ENCODE data around the gene SYT12. TPM values are rescaled to one million over a fixed set of nuclear protein-coding genes. Genes with fewer than 3 reads are reported as not detected.

Gene SYT12
- total RNA-seq, 1 experiment from 2014 or later: 0.06 TPM

DNA sequence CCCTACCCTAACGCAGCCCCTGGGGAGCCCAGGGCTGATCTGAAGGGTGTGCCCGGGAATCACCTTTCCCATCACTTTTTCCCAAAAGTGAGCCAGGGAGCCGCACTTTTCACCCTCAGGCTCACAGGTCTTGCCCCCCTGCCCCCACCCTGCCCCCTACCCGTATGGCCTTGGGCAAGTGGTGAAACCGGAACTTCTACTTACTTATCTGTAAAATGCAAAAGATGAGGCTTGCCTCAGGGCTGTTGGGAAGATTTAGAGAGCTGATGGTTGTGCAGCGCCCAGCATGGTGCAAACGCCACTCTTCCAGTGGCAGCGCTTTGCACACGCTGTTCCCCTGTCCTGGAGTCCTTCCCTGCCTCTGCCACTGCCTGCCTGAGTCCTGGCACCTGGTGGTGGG, 8.0 kb downstream of the SYT12 start:
- Histone ChIP-seq H3K27ac (no peak overlapping the region), H3K9me3 (replicated peaks) (no peaks in the 10 kb centered on the region), H3K36me3 (no peaks in the 10 kb centered on the region), H3K4me3 (no peak overlapping the region), H3K27me3 (peaks cover 9% of the 10 kb centered on the region; the same call in 1 of the 2 replicates), H3K4me1 (peaks cover 7% of the 10 kb centered on the region; the same call in 1 of the 2 replicates)
- DNase-seq: no peak

DNA sequence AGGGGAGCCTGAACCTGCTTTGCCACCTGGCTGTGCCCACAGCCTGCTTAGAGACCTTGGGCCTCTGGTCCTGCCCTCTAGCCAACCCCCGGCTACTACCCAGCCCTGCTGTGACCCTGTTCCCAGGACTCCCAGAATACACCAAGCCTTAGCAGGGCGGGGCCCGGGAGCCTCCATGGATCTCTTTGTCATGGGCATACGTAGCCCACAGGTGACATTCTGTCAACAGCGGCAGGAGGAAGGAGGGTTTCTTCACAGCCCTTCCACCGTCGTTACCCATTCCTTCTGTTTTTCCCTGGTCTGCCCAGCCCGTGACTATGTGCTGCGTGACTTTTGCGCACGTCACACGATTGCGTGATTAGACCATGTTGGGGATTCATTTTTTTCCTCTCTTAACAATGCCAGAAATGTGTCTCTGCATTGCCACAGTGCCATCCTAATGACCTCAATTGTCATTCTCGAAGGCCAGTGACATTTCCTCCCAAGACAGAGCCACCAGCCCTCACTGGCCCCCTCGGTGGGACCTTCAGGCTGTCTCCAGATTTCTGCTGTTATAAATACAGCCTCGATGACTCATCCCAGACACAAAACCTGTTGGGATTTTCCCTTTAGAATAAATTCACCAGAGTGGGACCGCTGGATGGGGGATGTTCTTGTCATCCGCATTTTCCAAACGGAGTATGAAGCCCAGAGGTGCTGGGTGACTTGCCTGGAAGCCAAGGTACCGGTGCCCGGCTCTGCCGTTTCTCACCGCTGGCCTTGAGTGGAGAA, 9.0 kb downstream of the SYT12 start:
- no peak overlapping the region for H3K4me3 ChIP-seq
- no peak for DNase-seq
- peaks cover 7% of the 10 kb centered on the region; the same call in 1 of the 2 replicates for H3K4me1 ChIP-seq
- no peaks in the 10 kb centered on the region for H3K36me3 ChIP-seq
- no peak overlapping the region for H3K27ac ChIP-seq
- no peaks in the 10 kb centered on the region for H3K9me3 ChIP-seq (replicated peaks)
- H3K27me3 ChIP-seq: peaks cover 9% of the 10 kb centered on the region; the same call in 1 of the 2 replicates

DNA sequence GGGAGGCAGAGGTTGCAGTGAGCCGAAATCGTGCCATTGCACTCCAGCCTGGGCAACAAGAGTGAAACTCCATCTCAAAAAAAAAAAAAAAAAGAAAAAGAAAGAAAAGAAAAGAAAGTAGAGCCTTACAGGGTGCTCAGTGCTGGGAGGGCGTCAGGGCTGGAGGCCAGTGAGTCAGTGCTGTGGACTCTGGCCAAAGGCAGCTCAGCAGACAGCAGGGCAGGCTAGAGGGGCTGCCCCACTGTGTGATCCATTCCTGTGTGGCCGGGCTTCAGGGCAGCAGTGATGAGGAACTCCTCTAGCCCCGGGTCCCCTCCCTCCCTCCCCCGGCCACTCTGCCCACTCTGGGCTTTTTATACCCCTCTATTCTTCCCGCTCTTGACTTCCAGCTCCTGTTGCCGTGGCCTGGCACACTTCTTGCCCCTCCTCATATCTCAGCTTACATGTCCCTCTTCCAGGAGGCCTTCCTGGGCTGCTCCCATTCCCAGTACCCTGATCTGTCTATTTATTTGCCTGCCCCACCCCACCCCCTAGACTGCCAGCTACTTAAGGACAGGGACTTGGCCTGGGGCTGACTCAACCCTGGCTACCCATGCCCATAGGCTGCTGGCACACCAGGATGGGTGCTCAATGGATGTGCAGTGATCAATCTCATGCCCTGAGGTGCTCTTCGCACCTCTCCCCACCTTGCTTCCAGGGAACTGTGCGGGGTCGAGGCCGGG, 10.1 kb downstream of the SYT12 start:
- no peak overlapping the region for H3K27ac ChIP-seq
- DNase-seq: no peak

DNA sequence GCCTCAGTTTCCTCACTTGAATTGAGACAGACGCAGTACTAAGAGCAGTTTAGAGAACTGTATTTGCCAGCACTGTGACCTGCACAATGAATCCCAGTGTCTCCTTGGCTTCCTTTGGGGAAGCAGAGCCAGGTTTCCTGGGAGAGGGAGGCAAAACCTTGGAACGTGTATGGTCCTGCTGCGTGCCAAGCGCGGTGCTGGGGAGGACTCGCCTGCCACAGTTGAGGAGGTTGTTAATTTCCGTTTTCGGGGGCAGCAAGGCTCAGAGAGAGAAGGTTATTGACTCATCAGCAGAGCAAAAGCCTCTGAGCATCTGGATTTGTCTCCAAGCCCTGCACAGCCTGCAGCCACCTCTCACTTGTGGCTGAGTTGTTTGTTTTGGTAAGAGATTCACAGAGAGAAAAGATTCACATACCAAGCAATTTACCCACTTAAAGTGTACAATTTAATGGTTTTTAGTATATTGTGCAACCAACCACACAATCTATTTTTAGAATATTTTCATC, 10.8 kb downstream of the SYT12 start:
- no peak overlapping the region for H3K27ac ChIP-seq
- DNase-seq: peak in 1 of 2 experiments; percentile 18
- H3K9me3 ChIP-seq (replicated peaks): no peaks in the 10 kb centered on the region
- H3K4me1 ChIP-seq: peaks cover 7% of the 10 kb centered on the region; the same call in 1 of the 2 replicates
- H3K36me3 ChIP-seq: no peaks in the 10 kb centered on the region
- no peak overlapping the region for H3K4me3 ChIP-seq
- H3K27me3 ChIP-seq: peaks cover 9% of the 10 kb centered on the region; the same call in 1 of the 2 replicates

More for the DNA sequence above, 10.1 kb downstream of the SYT12 start:
- H3K4me3 ChIP-seq: no peak overlapping the region
- no peaks in the 10 kb centered on the region for H3K9me3 ChIP-seq (replicated peaks)
- peaks cover 7% of the 10 kb centered on the region; the same call in 1 of the 2 replicates for H3K4me1 ChIP-seq
- peaks cover 9% of the 10 kb centered on the region; the same call in 1 of the 2 replicates for H3K27me3 ChIP-seq
- H3K36me3 ChIP-seq: no peaks in the 10 kb centered on the region

DNA sequence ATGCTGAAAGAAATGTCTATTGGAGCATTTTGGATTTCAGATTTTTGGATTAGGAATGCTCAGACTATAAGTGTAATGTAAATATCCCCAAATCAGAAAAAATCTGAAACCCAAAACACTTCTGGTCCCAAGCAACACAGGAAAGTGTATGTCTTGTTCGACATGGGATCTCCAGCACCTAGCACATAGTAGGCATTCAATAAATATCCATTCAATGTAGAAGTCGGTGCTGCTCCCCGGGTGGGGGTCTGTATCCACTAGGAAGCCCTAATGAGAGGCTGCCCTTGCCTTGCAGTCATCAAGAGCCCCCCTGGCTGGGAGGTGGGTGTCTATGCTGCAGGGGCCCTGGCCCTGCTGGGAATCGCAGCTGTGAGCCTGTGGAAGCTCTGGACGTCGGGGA, 11.4 kb downstream of the SYT12 start:
- H3K27ac ChIP-seq: no peak overlapping the region
- H3K9me3 ChIP-seq (replicated peaks): no peaks in the 10 kb centered on the region
- H3K27me3 ChIP-seq: peaks cover 4% of the 10 kb centered on the region; the same call in 1 of the 2 replicates
- no peak for DNase-seq
- no peaks in the 10 kb centered on the region for H3K36me3 ChIP-seq
- H3K4me3 ChIP-seq: no peak overlapping the region
- H3K4me1 ChIP-seq: peaks cover 7% of the 10 kb centered on the region; the same call in 1 of the 2 replicates

DNA sequence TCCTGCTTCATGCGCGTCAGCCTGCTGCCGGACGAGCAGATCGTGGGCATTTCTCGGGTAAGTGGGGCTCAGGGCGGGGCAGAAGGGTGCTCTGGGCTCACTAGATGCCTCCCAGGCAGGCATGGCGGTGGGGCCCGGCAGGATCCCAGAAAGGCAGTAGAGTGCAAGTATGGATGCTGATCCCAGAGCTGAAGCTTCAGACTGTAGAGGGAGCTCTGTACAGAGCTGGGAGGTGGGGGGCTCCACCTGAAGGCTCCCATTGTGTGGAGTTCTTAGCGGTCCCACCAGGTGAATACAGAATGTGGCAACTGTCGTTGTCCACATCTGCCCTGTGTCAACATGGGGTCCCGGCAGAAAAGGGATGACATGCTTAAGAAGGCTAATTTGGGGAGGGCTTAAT, 17.2 kb downstream of the SYT12 start:
- Histone ChIP-seq H3K27ac (no peak overlapping the region), H3K36me3 (no peaks in the 10 kb centered on the region), H3K4me1 (no peaks in the 10 kb centered on the region), H3K9me3 (replicated peaks) (no peaks in the 10 kb centered on the region), H3K27me3 (no peaks in the 10 kb centered on the region), H3K4me3 (no peak overlapping the region)
- no peak for DNase-seq

DNA sequence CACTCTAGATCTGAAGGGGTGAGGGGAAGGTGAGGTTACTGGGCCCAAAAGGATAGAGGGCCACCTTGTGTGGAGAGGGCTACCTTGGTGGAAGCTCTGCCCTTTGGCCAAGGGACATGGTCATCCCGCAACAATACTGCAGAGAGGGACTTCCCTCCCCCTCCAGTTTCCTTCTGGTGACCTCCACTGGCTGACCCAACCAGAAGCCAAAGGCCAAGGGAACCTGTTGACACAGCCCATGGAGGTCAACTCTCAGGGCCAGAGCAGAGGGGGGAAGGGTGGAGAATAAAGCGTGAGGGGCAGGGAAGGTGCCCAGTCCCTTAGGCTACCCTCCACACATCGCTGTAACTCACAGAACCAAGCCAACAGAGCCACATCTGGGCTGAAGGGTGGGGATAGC, 18.7 kb downstream of the SYT12 start:
- H3K36me3 ChIP-seq: no peaks in the 10 kb centered on the region

DNA sequence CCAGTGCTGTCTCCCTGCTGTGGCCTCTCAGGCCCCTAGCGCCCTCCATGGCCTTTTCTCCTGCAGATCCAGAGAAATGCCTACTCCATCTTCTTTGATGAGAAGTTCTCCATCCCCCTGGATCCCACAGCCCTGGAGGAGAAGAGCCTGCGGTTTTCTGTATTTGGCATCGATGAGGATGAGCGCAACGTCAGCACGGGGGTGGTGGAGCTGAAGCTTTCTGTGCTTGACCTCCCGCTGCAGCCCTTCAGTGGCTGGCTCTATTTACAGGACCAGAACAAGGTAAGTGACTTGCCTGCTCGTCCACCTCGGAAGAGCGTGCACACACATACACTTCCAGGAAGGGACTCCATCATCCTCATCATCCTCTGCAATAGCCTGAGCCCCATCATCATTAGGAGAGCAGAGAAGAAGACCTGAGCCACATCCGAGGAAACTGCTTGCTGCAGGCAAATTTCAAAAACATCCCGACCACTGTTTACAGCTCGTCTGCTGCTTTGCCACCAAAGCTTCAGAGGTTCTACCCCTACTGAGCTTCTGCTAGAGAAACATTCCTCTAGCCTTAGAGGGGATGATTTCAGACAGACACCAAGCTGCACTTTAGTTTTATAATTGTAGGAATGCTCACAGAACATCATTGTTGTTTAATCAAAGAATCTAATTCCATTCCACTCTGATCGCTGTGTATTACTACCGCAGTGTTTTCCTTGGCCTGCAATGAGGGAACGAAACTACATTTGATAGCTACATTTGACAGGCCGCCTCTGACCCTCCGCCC, 20.8 kb downstream of the SYT12 start:
- Histone ChIP-seq H3K9me3 (replicated peaks) (no peaks in the 10 kb centered on the region), H3K36me3 (no peaks in the 10 kb centered on the region), H3K27me3 (no peaks in the 10 kb centered on the region), H3K4me3 (no peak overlapping the region), H3K27ac (no peak overlapping the region), H3K4me1 (no peaks in the 10 kb centered on the region)
- DNase-seq: no peak

More for the DNA sequence above, 18.7 kb downstream of the SYT12 start:
- no peak overlapping the region for H3K27ac ChIP-seq
- no peaks in the 10 kb centered on the region for H3K9me3 ChIP-seq (replicated peaks)
- no peaks in the 10 kb centered on the region for H3K27me3 ChIP-seq
- H3K4me1 ChIP-seq: no peaks in the 10 kb centered on the region
- H3K4me3 ChIP-seq: no peak overlapping the region
- DNase-seq: no peak

DNA sequence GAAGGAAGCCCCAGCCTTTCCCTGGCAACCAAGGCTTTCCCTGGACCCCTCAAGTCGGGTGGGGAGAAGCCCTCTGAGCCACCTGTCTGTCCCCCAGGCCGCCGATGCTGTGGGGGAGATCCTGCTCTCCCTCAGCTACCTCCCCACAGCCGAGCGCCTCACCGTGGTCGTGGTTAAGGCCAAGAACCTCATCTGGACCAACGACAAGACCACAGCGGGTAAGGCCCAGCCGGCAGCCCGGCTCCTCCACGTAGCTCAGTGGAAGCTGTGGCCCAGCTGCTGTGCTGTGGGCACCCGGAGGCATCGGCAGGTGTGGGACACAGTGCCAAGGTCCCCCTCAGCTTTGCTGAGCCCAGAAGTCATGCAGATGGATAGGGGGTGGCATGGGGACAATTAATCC, 21.6 kb downstream of the SYT12 start:
- Histone ChIP-seq H3K27ac (no peak overlapping the region), H3K27me3 (no peaks in the 10 kb centered on the region), H3K4me3 (no peak overlapping the region), H3K36me3 (no peaks in the 10 kb centered on the region), H3K4me1 (no peaks in the 10 kb centered on the region), H3K9me3 (replicated peaks) (no peaks in the 10 kb centered on the region)
- DNase-seq: no peak

DNA sequence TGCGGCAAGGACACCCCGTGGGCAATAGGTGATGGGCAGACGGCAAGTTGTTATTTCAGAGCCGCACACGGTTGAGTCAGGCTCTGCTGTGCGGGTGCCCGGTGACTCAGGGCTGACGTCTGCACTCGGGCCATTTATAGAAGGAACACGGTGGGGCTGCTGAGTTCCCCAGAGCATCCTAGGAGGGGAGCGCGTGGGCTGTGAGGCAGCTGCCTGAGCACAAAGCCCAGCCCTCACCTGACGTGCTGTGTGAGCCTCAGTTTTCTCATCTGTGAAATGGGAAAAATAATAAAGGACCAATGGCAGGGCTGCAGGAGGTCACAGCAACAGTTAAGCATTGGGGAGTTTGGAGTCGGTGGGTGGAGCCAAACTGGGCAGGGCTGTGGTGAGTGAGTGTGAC, 22.4 kb downstream of the SYT12 start:
- H3K9me3 ChIP-seq (replicated peaks): no peaks in the 10 kb centered on the region
- H3K27me3 ChIP-seq: no peaks in the 10 kb centered on the region
- H3K36me3 ChIP-seq: no peaks in the 10 kb centered on the region
- H3K4me1 ChIP-seq: no peaks in the 10 kb centered on the region
- H3K4me3 ChIP-seq: no peak overlapping the region
- no peak for DNase-seq
- no peak overlapping the region for H3K27ac ChIP-seq

DNA sequence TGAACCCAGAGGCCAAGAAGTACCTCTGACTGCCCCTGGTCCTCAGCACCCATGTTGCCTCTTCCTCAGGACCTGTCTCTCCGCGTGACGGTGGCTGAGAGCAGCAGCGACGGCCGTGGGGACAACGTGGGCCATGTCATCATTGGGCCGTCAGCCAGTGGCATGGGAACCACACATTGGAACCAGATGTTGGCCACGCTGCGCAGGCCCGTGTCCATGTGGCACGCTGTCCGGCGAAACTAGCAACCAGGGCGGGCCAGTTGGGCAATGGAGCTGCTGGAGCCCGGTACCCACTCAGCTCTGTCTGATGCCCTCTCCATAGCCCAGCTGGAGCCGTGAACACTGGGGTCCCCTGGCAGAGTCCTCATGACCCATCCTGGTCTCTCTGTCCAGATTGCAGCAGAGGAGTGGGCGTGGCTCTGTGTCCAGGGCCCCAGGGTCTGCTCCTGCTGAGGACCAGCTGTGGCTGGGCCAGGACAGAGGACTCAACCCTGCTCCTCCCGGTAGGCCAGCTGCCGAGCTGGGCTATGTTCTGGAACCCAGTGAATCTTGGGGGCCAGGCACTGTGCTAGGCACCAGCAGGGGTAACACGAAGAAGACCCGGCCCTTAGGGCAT, 25.7 kb downstream of the SYT12 start:
- Histone ChIP-seq H3K4me3 (no peak overlapping the region), H3K27me3 (no peaks in the 10 kb centered on the region), H3K27ac (no peak overlapping the region), H3K9me3 (replicated peaks) (no peaks in the 10 kb centered on the region), H3K4me1 (no peaks in the 10 kb centered on the region), H3K36me3 (no peaks in the 10 kb centered on the region)
- no peak for DNase-seq

DNA sequence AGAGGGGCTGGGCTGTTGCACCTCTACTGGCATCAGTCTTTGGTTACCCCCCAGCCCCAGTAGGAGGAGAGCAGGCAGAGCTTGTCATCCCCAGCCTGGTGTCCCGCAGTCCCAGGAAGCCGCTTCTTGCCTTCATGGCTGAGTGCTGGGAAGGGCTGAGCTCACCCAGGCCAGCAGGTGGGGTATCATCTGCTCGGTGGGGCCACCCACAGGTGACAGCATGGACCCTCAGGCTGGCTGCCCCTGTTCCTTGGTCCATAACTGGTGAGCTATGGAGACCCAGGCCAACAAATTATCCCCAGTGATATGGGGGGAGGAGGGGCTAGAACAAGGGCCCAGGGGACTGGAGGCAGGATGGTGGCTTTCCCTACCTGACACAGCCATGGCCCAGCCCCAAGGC, 27.2 kb downstream of the SYT12 start:
- no peak for DNase-seq
- Histone ChIP-seq H3K27ac (no peak overlapping the region), H3K4me3 (no peak overlapping the region), H3K27me3 (no peaks in the 10 kb centered on the region), H3K9me3 (replicated peaks) (no peaks in the 10 kb centered on the region), H3K4me1 (peaks cover 10% of the 10 kb centered on the region; the same call in 1 of the 2 replicates), H3K36me3 (no peaks in the 10 kb centered on the region)

DNA sequence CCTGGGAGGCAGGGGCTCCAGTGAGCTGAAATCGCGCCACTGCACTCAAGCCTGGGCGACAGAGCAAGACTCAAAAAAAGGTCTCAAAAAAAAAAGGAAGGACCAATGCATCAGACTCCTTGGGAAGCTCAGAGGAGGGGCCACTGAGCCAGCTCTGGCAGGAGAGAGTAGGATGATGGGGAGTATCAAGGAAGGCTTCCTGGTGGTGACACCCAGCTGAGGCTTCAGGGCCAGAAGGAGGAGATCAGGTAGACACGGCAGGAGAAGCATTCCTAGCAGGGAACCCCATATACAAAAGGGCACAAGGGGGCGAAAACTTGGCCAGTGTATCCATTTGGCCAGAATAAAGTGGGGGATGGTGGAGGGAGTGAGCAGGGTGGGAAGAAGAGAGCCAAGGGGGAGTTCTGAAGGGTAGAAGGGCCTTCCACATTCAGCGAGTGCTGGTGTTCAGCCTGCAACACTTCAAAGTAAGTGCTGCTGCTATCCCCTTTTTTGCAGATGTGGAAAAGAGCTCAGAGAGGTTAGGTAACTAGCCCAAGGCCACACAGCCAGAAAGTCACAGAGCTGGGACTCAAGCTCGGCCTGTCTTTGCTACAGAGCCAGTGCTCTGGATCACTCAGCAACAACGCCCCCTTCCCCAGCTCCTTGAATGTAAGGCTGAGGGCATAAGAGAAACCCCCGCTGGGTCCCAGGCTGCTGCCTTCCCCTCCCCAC, 28.4 kb downstream of the SYT12 start:
- Histone ChIP-seq H3K4me1 (peaks cover 16% of the 10 kb centered on the region; the same call in 1 of the 2 replicates), H3K27ac (no peak overlapping the region), H3K27me3 (no peaks in the 10 kb centered on the region), H3K9me3 (replicated peaks) (no peaks in the 10 kb centered on the region), H3K36me3 (no peaks in the 10 kb centered on the region), H3K4me3 (no peak overlapping the region)
- no peak for DNase-seq
